GM12891 (cell line): ENCODE data around the gene TIAM1.

Source experiments
- PAX5 ChIP-seq: IDR thresholded peaks from 2 replicates; pipeline ENCODE4 v1.6.1; 2011; ENCODE audit warnings: low read length, moderate library complexity, mild to moderate bottlenecking; ENCODE audit not compliant: insufficient read depth, severe bottlenecking
- POLR2A ChIP-seq: IDR thresholded peaks from 2 replicates; pipeline ENCODE4 v1.6.1; 2011; ENCODE audit warnings: low read depth, low read length, control low read depth
- POLR2AphosphoS5 ChIP-seq: IDR thresholded peaks from 2 replicates; pipeline ENCODE4 v1.6.1; 2011; ENCODE audit warnings: low read depth, low read length, control low read depth
- SPI1 ChIP-seq: IDR thresholded peaks from 2 replicates; pipeline ENCODE4 v1.6.1; 2011; ENCODE audit warnings: low read depth, low read length, control low read depth
- TAF1 ChIP-seq: IDR thresholded peaks from 2 replicates; pipeline ENCODE4 v1.6.1; 2011; ENCODE audit warnings: low read depth, low read length, control low read depth

- TF ChIP-seq POLR2AphosphoS5 (no peak), POLR2A (no peak), SPI1 (no peak), TAF1 (no peak), PAX5 (no peak)
Measured at GRCh38 chr21:31078796-31079195, 265.3 kb downstream of the TIAM1 start.
